H9 (cell line): ENCODE data around the gene MTCL1. TPM values are rescaled to one million over a fixed set of nuclear protein-coding genes. Genes with fewer than 3 reads are reported as not detected.

Experiments
- DNase-seq: peaks from one replicate; pipeline ENCODE4 v3.0.0-alpha.2; 2017
- H2AFZ ChIP-seq: one replicate; pipeline ENCODE4 v1.6.1; 2013; ENCODE audit warnings: mild to moderate bottlenecking, low read length, control low read depth, moderate library complexity
- H2AK5ac ChIP-seq: 2 replicates; pipeline ENCODE4 v1.6.1; 2013; ENCODE audit warnings: low read length, control low read depth, mixed read lengths; ENCODE audit not compliant: insufficient read length
- H2BK120ac ChIP-seq: one replicate; pipeline ENCODE4 v1.6.1; 2013; ENCODE audit warnings: low read depth, mild to moderate bottlenecking, low read length, control low read depth, inconsistent platforms; ENCODE audit not compliant: poor library complexity, severe bottlenecking
- H2BK12ac ChIP-seq: 2 replicates; pipeline ENCODE4 v1.6.1; 2013; ENCODE audit warnings: low read length, control low read depth, mixed read lengths, low read depth; ENCODE audit not compliant: insufficient read length
- H2BK15ac ChIP-seq: 2 replicates; pipeline ENCODE4 v1.6.1; 2013; ENCODE audit warnings: low read depth, low read length, control low read depth
- H2BK20ac ChIP-seq: one replicate; pipeline ENCODE4 v1.6.1; 2013; ENCODE audit warnings: low read depth, mild to moderate bottlenecking, low read length, control low read depth, inconsistent platforms; ENCODE audit not compliant: poor library complexity, severe bottlenecking
- H2BK5ac ChIP-seq: 2 replicates; pipeline ENCODE4 v1.6.1; 2013; ENCODE audit warnings: low read length, control low read depth, mixed read lengths; ENCODE audit not compliant: insufficient read length
- H3K14ac ChIP-seq: 2 replicates; pipeline ENCODE4 v1.6.1; 2013; ENCODE audit warnings: low read length, control low read depth; ENCODE audit not compliant: insufficient read depth
- H3K18ac ChIP-seq: 2 replicates; pipeline ENCODE4 v1.6.1; 2013; ENCODE audit warnings: low read depth, mild to moderate bottlenecking, mixed read lengths, low read length, control low read depth; ENCODE audit not compliant: insufficient read length
- H3K23ac ChIP-seq: 2 replicates; pipeline ENCODE4 v1.6.1; 2013; ENCODE audit warnings: low read length, control low read depth, mixed read lengths, low read depth; ENCODE audit not compliant: insufficient read length
- H3K23me2 ChIP-seq: 2 replicates; pipeline ENCODE4 v1.6.1; 2013; ENCODE audit warnings: low read depth, mild to moderate bottlenecking, mixed read lengths, low read length, control low read depth; ENCODE audit not compliant: insufficient read length, poor library complexity, severe bottlenecking
- H3K27ac ChIP-seq: 2 replicates; pipeline ENCODE4 v1.5.1; 2013; ENCODE audit warnings: low read length, control low read depth, mixed read lengths, low read depth; ENCODE audit not compliant: insufficient read length
- H3K27me3 ChIP-seq: 2 replicates; pipeline ENCODE4 v1.6.1; 2013; ENCODE audit warnings: low read length, control low read depth, inconsistent platforms; ENCODE audit not compliant: insufficient read depth
- H3K4ac ChIP-seq: 2 replicates; pipeline ENCODE4 v1.6.1; 2013; ENCODE audit warnings: low read depth, mild to moderate bottlenecking, control low read depth, inconsistent platforms, low read length, moderate library complexity
- H3K4me1 ChIP-seq: 2 replicates; pipeline ENCODE4 v1.6.1; 2013; ENCODE audit warnings: low read length, control low read depth, inconsistent platforms; ENCODE audit not compliant: insufficient read depth
- H3K4me2 ChIP-seq: 2 replicates; pipeline ENCODE4 v1.6.1; 2013; ENCODE audit warnings: low read length, control low read depth, mixed read lengths; ENCODE audit not compliant: insufficient read length, insufficient read depth
- H3K56ac ChIP-seq: 2 replicates; pipeline ENCODE4 v1.6.1; 2013; ENCODE audit warnings: low read depth, mild to moderate bottlenecking, mixed read lengths, low read length, control low read depth; ENCODE audit not compliant: insufficient read length
- H3K79me1 ChIP-seq: 2 replicates; pipeline ENCODE4 v1.6.1; 2013; ENCODE audit warnings: low read depth, mild to moderate bottlenecking, moderate library complexity, low read length, control low read depth, inconsistent platforms; ENCODE audit not compliant: insufficient read depth, poor library complexity, severe bottlenecking
- H3K79me2 ChIP-seq: 2 replicates; pipeline ENCODE4 v1.6.1; 2013; ENCODE audit warnings: low read length, control low read depth, inconsistent platforms; ENCODE audit not compliant: insufficient read depth
- H3K9ac ChIP-seq: 2 replicates; pipeline ENCODE4 v1.6.1; 2013; ENCODE audit warnings: low read length, control low read depth, mixed read lengths; ENCODE audit not compliant: insufficient read length; ENCODE audit errors: extremely low read depth
- H3K9me3 ChIP-seq: one replicate; pipeline ENCODE4 v1.6.1; 2013; ENCODE audit warnings: low read depth, low read length, inconsistent platforms; ENCODE audit not compliant: control insufficient read depth
- H3T11ph ChIP-seq: one replicate; pipeline ENCODE4 v1.6.1; 2013; ENCODE audit warnings: mild to moderate bottlenecking, low read length, control low read depth, inconsistent platforms
- H4K20me1 ChIP-seq: one replicate; pipeline ENCODE4 v1.6.1; 2013; ENCODE audit not compliant: control insufficient read depth, insufficient read length, insufficient read depth
- H4K5ac ChIP-seq: 2 replicates; pipeline ENCODE4 v1.6.1; 2013; ENCODE audit warnings: low read depth, mild to moderate bottlenecking, mixed read lengths, low read length, control low read depth; ENCODE audit not compliant: insufficient read length
- H4K8ac ChIP-seq: replicated peaks from 2 replicates; pipeline ENCODE4 v1.6.1; 2013; ENCODE audit warnings: low read length, control low read depth, mixed read lengths, low read depth; ENCODE audit not compliant: insufficient read length
- H4K91ac ChIP-seq: 2 replicates; pipeline ENCODE4 v1.6.1; 2013; ENCODE audit warnings: low read depth, mild to moderate bottlenecking, moderate library complexity, mixed read lengths, low read length, control low read depth; ENCODE audit not compliant: insufficient read length
- H3K27ac Mint-ChIP-seq, 3 experiments: 2 replicates in 2 of 3; 3 replicates in 1 of 3; pipeline ENCODE4 v1.8.0; 2020 to 2021; ENCODE audit warnings: mixed read lengths in 3 of 3, mild to moderate bottlenecking in 1 of 3, moderate library complexity in 1 of 3
- H3K27me3 Mint-ChIP-seq: 2 replicates; pipeline ENCODE4 v1.8.0; 2021; ENCODE audit warnings: low read depth, mild to moderate bottlenecking, moderate library complexity, mixed read lengths
- H3K36me3 Mint-ChIP-seq, 3 experiments: 2 replicates in 2 of 3; 3 replicates in 1 of 3; pipeline ENCODE4 v1.8.0; 2020 to 2021; ENCODE audit warnings: low read depth in 3 of 3, mixed read lengths in 3 of 3; ENCODE audit not compliant: insufficient read depth in 1 of 3
- H3K4me1 Mint-ChIP-seq, 2 experiments: 2 replicates each; pipeline ENCODE4 v1.8.0; 2020; ENCODE audit warnings: mixed read lengths in 2 of 2
- H3K4me3 Mint-ChIP-seq, 2 experiments: 2 replicates in 1 of 2; 3 replicates in 1 of 2; pipeline ENCODE4 v1.8.0; 2020 to 2021; ENCODE audit warnings: mild to moderate bottlenecking in 2 of 2, mixed read lengths in 2 of 2, moderate library complexity in 1 of 2
- H3K9me3 Mint-ChIP-seq, 2 experiments: 2 replicates in 1 of 2; 3 replicates in 1 of 2; pipeline ENCODE4 v1.8.0; 2020; ENCODE audit warnings: mild to moderate bottlenecking in 2 of 2, mixed read lengths in 2 of 2, moderate library complexity in 1 of 2
- CTCF ChIP-seq: fragments of 200-600 bp; sonication (generic); conservative IDR thresholded peaks from 3 replicates; pipeline ENCODE4 v1.8.0; 2021; ENCODE audit warnings: antibody characterized with exemption, mild to moderate bottlenecking
- WGBS: extraction: QIAGEN DNeasy Blood & Tissue Kit; methylation state at CpG from one replicate; pipeline ENCODE4 v1.1.7; 2013; ENCODE audit warnings: missing lambda C conversion rate, low lambda C conversion rate, mixed read lengths; ENCODE audit not compliant: insufficient read length; ENCODE audit errors: extremely low coverage; 5-methylcytosine and 5-hydroxymethylcytosine counted together
- total RNA-seq: library from RNA; stranded (reverse); gene quantifications from 2 replicates; pipeline ENCODE4 v1.2.1, GENCODE V29; 2021

Gene MTCL1
- total RNA-seq, 1 experiment from 2014 or later, result 50.7 TPM

GRCh38 chr18:8675057-8675456 is 30.3 kb upstream of the MTCL1 start:
- Mint-ChIP-seq H3K36me3 (peaks cover 0 to 8% (median 0%) of the 10 kb centered on the region in 3 experiments; a peak in 2 of 7 replicates), H3K27me3 (no peaks in the 10 kb centered on the region), H3K27ac (no peak overlapping the region), H3K4me3 (no peak overlapping the region), H3K9me3 (peaks cover 0 to 7% of the 10 kb centered on the region in 2 experiments; a peak in 2 of 5 replicates), H3K4me1 (peaks cover 14 to 21% of the 10 kb centered on the region in 2 experiments)
- Histone ChIP-seq H3K18ac (no peak overlapping the region), H2BK15ac (no peak overlapping the region), H4K8ac (no peak overlapping the region), H4K91ac (no peak overlapping the region), H3K9me3 (no peaks in the 10 kb centered on the region), H2BK20ac (no peak overlapping the region), H4K5ac (no peak overlapping the region), H3K79me1 (no peaks in the 10 kb centered on the region), H3K23me2 (no peaks in the 10 kb centered on the region), H3K79me2 (no peaks in the 10 kb centered on the region), H2BK5ac (no peak overlapping the region), H4K20me1 (no peaks in the 10 kb centered on the region), H3K4me2 (no peak overlapping the region), H3K27ac (no peak overlapping the region), H3K56ac (no peak overlapping the region), H2AFZ (no peak overlapping the region), H3K14ac (no peak overlapping the region), H2BK120ac (no peak overlapping the region), H2BK12ac (no peak overlapping the region), H3T11ph (no peak overlapping the region), H2AK5ac (no peak overlapping the region), H3K4me1 (no peaks in the 10 kb centered on the region), H3K27me3 (no peaks in the 10 kb centered on the region), H3K4ac (no peak overlapping the region), H3K23ac (no peak overlapping the region), H3K9ac (no peak overlapping the region)
- TF ChIP-seq CTCF, result no peak
- no peak for DNase-seq
- no CpG with 5 or more reads among the region's 4 CpGs for WGBS
